Measurements from ENCODE around the gene OR2M2.

OR2M2 gene

DNA sequence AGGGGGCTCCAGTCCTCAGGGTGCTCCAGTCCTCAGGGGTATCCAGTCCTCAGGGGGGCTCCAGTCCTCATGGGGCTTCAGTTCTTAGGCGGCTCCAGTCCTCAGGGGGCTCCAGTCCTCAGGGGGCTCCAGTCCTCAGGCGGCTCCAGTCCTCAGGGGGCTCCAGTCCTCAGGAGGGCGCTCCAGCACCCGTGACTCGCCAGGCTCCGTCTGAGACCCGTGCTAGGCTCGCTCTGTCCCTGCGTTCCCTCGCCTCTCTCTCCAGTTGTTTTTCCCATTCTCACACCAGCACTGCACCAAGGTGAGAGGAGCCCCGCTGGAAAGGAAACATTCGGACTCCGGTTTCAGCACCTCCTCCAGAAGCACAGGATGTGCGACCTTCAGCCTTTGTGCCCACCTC, 9.4 kb upstream of the OR2M2 start:
- Histone ChIP-seq H3K4me1 (ENCODE audit: control insufficient read depth in 1 of 2, insufficient read depth in 2 of 2, low read length in 2 of 2) (no peaks in the 10 kb centered on the region), H3K27me3 (ENCODE audit: control insufficient read depth in 1 of 2, insufficient read depth in 2 of 2, low read length in 2 of 2) (no peaks in the 10 kb centered on the region), H3K9ac (ENCODE audit: low read depth in 1 of 2, low read length in 2 of 2) (no peak overlapping the region), H3K27ac (ENCODE audit: low read depth, low read length) (no peak overlapping the region), H3K36me3 (ENCODE audit: control insufficient read depth in 1 of 2, insufficient read depth in 2 of 2, low read length in 2 of 2) (no peaks in the 10 kb centered on the region), H3K9me3 (ENCODE audit: control insufficient read depth in 1 of 2, low read length in 2 of 2) (peaks cover 0 to 8% of the 10 kb centered on the region in 2 donors), H3K4me3 (ENCODE audit: low read depth in 1 of 2, low read length in 2 of 2) (no peak overlapping the region)

DNA sequence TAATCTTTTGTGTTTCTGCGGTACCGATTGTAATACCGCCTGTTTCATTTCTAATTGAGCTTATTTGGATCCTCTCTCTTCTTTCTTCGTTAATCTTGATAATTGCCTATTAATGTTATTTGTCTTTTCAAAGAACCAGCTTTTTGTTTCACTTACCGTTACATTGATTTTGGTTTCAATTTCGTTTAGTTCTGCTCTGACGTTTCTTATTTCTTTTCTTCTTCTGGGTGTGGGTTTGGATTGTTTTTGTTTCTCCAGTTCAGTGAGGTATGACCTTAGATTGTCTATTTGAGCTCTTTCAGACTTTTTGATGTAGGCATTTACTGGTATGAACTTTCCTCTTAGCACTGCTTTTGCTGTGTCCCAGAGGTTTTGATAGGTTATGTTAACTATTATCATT, 9.4 kb downstream of the OR2M2 start:
- H3K9ac ChIP-seq (ENCODE audit: low read depth in 1 of 2, low read length in 2 of 2): no peak overlapping the region
- H3K36me3 ChIP-seq (ENCODE audit: control insufficient read depth in 1 of 2, insufficient read depth in 2 of 2, low read length in 2 of 2): no peaks in the 10 kb centered on the region
- H3K4me3 ChIP-seq (ENCODE audit: low read depth in 1 of 2, low read length in 2 of 2): no peak overlapping the region
- no peaks in the 10 kb centered on the region for H3K4me1 ChIP-seq (ENCODE audit: control insufficient read depth in 1 of 2, insufficient read depth in 2 of 2, low read length in 2 of 2)
- no peak overlapping the region for H3K27ac ChIP-seq (ENCODE audit: low read depth, low read length)
- H3K27me3 ChIP-seq (ENCODE audit: control insufficient read depth in 1 of 2, insufficient read depth in 2 of 2, low read length in 2 of 2): no peaks in the 10 kb centered on the region
- peaks cover 0 to 10% of the 10 kb centered on the region in 2 donors for H3K9me3 ChIP-seq (ENCODE audit: control insufficient read depth in 1 of 2, low read length in 2 of 2)

DNA sequence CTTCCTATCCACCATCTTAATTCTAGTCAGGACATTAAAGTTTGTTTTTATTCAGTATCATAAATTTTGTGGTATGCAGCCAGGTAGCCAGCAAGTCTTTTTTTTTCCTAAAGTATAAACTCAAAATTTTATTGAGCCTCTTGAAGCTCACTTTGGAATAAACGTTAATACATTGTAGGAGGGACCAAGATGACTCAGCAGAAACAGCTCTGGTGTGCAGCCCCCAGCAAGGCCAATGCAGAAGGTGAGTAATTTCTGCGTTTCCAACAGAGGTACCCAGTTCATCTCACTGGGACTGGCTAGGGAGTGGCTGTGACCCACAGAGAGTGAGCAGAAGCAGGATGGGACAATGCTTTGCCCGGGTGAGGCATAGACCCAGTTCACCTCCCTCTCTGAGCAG, 12.7 kb downstream of the OR2M2 start:
- Histone ChIP-seq H3K27ac (ENCODE audit: low read depth, low read length) (no peak overlapping the region), H3K9ac (ENCODE audit: low read depth in 1 of 2, low read length in 2 of 2) (no peak overlapping the region), H3K36me3 (ENCODE audit: control insufficient read depth in 1 of 2, insufficient read depth in 2 of 2, low read length in 2 of 2) (no peaks in the 10 kb centered on the region), H3K9me3 (ENCODE audit: control insufficient read depth in 1 of 2, low read length in 2 of 2) (peaks cover 4 to 10% of the 10 kb centered on the region in 2 donors), H3K27me3 (ENCODE audit: control insufficient read depth in 1 of 2, insufficient read depth in 2 of 2, low read length in 2 of 2) (no peaks in the 10 kb centered on the region), H3K4me3 (ENCODE audit: low read depth in 1 of 2, low read length in 2 of 2) (no peak overlapping the region), H3K4me1 (ENCODE audit: control insufficient read depth in 1 of 2, insufficient read depth in 2 of 2, low read length in 2 of 2) (no peaks in the 10 kb centered on the region)

DNA sequence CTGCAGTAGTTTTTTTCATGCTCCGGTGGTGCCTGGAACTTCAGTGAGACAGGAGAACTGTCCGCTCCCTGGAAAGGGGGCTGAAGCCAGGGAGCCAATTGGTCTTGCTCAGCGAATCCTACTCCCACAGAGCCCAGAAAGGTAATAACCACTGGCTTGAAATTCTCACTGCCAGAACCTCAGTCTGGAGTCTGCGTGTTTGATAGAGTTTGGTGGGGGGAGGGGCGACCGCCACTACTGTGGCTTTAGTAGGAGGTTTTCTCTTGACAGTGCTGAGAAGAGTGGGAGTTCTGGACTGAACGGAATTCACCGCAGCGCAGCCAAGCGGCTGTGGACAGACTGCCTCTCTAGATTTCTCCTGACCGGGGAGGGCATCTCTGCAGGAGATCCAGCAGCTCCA, 14.4 kb downstream of the OR2M2 start:
- Histone ChIP-seq H3K9me3 (ENCODE audit: control insufficient read depth in 1 of 2, low read length in 2 of 2) (peaks cover 4 to 10% of the 10 kb centered on the region in 2 donors), H3K27me3 (ENCODE audit: control insufficient read depth in 1 of 2, insufficient read depth in 2 of 2, low read length in 2 of 2) (no peaks in the 10 kb centered on the region), H3K4me3 (ENCODE audit: low read depth in 1 of 2, low read length in 2 of 2) (no peak overlapping the region), H3K36me3 (ENCODE audit: control insufficient read depth in 1 of 2, insufficient read depth in 2 of 2, low read length in 2 of 2) (no peaks in the 10 kb centered on the region), H3K4me1 (ENCODE audit: control insufficient read depth in 1 of 2, insufficient read depth in 2 of 2, low read length in 2 of 2) (no peaks in the 10 kb centered on the region), H3K27ac (ENCODE audit: low read depth, low read length) (no peak overlapping the region), H3K9ac (ENCODE audit: low read depth in 1 of 2, low read length in 2 of 2) (no peak overlapping the region)

DNA sequence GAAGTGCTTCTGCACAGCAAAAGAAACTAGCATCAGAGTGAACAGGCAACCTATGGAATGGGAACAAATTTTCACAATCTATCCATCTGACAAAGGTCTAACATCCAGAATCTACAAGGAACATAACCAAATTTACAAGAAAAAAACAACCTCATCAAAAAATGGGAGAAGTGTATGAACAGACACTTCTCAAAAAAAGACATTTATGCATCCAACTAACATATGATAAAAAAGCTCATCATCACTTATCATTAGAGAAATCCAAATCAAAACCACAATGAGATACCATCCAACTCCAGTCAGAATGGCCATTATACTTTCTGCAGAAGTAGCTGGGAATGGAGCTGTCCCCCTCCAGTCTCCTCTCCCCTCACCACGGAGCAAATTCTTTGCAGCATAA, 19.5 kb downstream of the OR2M2 start:
- Histone ChIP-seq H3K27me3 (ENCODE audit: control insufficient read depth in 1 of 2, insufficient read depth in 2 of 2, low read length in 2 of 2) (no peaks in the 10 kb centered on the region), H3K4me1 (ENCODE audit: control insufficient read depth in 1 of 2, insufficient read depth in 2 of 2, low read length in 2 of 2) (no peaks in the 10 kb centered on the region)

DNA sequence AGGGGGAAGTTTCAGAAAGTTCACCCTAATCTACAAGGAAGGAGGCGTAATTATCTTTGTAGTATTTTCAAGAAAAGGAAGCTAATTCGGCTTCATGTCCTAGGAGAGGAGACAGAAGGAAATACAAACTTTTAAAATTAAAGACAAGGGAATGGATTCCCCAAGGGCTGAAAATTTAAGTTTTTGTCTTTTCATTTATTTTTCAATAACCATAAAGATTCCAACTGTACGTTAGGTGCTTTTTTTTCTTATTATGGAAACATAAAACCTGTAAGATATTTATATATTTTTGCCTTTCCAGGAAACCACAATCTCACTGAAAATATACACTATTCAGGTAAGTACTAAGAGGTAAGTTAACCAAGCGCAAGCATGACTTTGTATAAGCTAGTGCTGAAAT, 22.3 kb downstream of the OR2M2 start, which contains the start of gene OR2M3:
OR2M3 (plus strand) TSS at position 301 of the 400 bp plus-strand sequence. CDS start 5,803 bp downstream, outside the sequence.
- no peak within 1 kb of the TSS for H3K9ac ChIP-seq (ENCODE audit: low read depth in 1 of 2, low read length in 2 of 2)
- no peak within 1 kb of the TSS for H3K27ac ChIP-seq (ENCODE audit: low read depth, low read length)
- H3K4me3 ChIP-seq (ENCODE audit: low read depth in 1 of 2, low read length in 2 of 2): no peak within 1 kb of the TSS
- no peaks in the 10 kb centered on the region for H3K4me1 ChIP-seq (ENCODE audit: control insufficient read depth in 1 of 2, insufficient read depth in 2 of 2, low read length in 2 of 2)
- no peaks in the 10 kb centered on the region for H3K27me3 ChIP-seq (ENCODE audit: control insufficient read depth in 1 of 2, insufficient read depth in 2 of 2, low read length in 2 of 2)
- peaks cover 0 to 2% of the 10 kb centered on the region in 2 donors for H3K9me3 ChIP-seq (ENCODE audit: control insufficient read depth in 1 of 2, low read length in 2 of 2)
- H3K36me3 ChIP-seq (ENCODE audit: control insufficient read depth in 1 of 2, insufficient read depth in 2 of 2, low read length in 2 of 2): no peaks in the 10 kb centered on the region

More for the DNA sequence above, 19.5 kb downstream of the OR2M2 start:
- no peak overlapping the region for H3K9ac ChIP-seq (ENCODE audit: low read depth in 1 of 2, low read length in 2 of 2)
- H3K36me3 ChIP-seq (ENCODE audit: control insufficient read depth in 1 of 2, insufficient read depth in 2 of 2, low read length in 2 of 2): no peaks in the 10 kb centered on the region
- H3K4me3 ChIP-seq (ENCODE audit: low read depth in 1 of 2, low read length in 2 of 2): no peak overlapping the region
- H3K27ac ChIP-seq (ENCODE audit: low read depth, low read length): no peak overlapping the region
- H3K9me3 ChIP-seq (ENCODE audit: control insufficient read depth in 1 of 2, low read length in 2 of 2): peaks cover 0 to 7% of the 10 kb centered on the region in 2 donors

DNA sequence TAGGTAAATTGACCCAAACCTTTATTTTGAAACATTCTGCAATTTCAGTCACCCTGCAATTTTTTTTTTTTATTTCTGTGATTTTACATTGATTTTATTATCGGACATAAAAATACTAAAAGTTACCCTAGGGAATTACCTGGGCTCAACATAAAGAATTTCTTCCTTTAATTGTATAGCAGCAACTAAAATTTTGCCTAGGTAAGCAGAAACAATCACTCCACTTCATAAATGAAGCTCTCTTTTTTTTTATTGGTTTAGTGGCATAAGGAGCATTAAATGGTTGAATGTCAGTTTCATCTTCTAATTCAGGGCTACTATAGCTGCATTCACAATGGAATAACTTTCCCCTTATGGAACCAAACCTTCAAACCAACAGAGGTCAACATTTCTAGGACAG, 41.3 kb downstream of the OR2M2 start:
- Histone ChIP-seq H3K4me1 (ENCODE audit: control insufficient read depth in 1 of 2, insufficient read depth in 2 of 2, low read length in 2 of 2) (no peaks in the 10 kb centered on the region), H3K9me3 (ENCODE audit: control insufficient read depth in 1 of 2, low read length in 2 of 2) (peaks cover 4 to 8% of the 10 kb centered on the region in 2 donors), H3K27me3 (ENCODE audit: control insufficient read depth in 1 of 2, insufficient read depth in 2 of 2, low read length in 2 of 2) (no peaks in the 10 kb centered on the region), H3K36me3 (ENCODE audit: control insufficient read depth in 1 of 2, insufficient read depth in 2 of 2, low read length in 2 of 2) (no peaks in the 10 kb centered on the region), H3K9ac (ENCODE audit: low read depth in 1 of 2, low read length in 2 of 2) (no peak overlapping the region), H3K27ac (ENCODE audit: low read depth, low read length) (no peak overlapping the region), H3K4me3 (ENCODE audit: low read depth in 1 of 2, low read length in 2 of 2) (no peak overlapping the region)

DNA sequence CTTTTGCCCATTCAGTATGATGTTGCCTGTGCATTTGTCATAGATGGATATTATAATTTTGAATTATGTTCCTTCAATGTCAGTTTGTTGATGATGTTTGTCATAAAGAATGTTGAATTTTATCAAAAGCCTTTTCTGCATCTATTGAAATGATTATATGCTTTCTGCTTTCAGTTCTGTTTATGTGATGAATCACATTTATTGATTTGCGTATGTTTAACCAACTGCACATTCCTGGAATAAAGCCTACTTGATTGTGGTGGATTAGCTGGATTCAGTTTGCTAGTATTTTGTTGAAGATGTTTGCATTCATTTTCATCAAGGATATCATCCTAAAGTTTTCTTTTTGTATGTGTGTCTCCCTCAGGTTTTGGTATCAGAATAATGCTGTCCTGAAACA, 50.9 kb downstream of the OR2M2 start:
- Histone ChIP-seq H3K4me1 (ENCODE audit: control insufficient read depth in 1 of 2, insufficient read depth in 2 of 2, low read length in 2 of 2) (no peaks in the 10 kb centered on the region), H3K27me3 (ENCODE audit: control insufficient read depth in 1 of 2, insufficient read depth in 2 of 2, low read length in 2 of 2) (no peaks in the 10 kb centered on the region), H3K9me3 (ENCODE audit: control insufficient read depth in 1 of 2, low read length in 2 of 2) (peaks cover 13% of the 10 kb centered on the region in 2 donors), H3K4me3 (ENCODE audit: low read depth in 1 of 2, low read length in 2 of 2) (no peak overlapping the region), H3K36me3 (ENCODE audit: control insufficient read depth in 1 of 2, insufficient read depth in 2 of 2, low read length in 2 of 2) (no peaks in the 10 kb centered on the region), H3K9ac (ENCODE audit: low read depth in 1 of 2, low read length in 2 of 2) (no peak overlapping the region), H3K27ac (ENCODE audit: low read depth, low read length) (no peak overlapping the region)

DNA sequence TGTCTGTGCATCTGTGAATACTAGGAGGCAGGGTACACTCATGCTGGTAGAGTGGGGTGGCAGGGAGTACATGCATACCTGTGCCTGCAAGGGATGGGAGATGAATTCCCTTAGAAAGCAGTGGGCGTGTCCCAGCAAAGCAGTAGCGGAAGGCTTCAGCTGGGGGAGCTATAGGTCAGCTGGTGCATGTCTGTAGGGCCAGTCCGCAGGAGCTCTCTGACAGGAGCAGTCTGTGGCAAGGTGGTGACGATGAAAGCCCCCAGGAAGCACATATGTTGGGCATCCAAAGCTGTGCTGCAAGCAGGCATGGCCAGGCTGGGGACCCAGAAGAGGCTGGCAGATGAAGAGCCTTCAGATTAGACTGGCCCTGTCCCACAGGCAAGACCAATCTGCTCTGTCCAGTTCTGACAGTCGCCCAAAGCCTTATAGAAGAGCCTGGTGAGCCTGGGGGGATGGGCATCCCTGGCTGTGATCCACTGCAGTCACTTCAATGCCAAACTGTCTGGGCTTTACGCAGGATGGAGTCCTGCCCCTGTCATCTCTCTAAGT, 54.8 kb downstream of the OR2M2 start:
- Histone ChIP-seq H3K27ac (ENCODE audit: low read depth, low read length) (no peak overlapping the region), H3K27me3 (ENCODE audit: control insufficient read depth in 1 of 2, insufficient read depth in 2 of 2, low read length in 2 of 2) (no peaks in the 10 kb centered on the region), H3K36me3 (ENCODE audit: control insufficient read depth in 1 of 2, insufficient read depth in 2 of 2, low read length in 2 of 2) (no peaks in the 10 kb centered on the region), H3K9me3 (ENCODE audit: control insufficient read depth in 1 of 2, low read length in 2 of 2) (peaks cover 9 to 13% of the 10 kb centered on the region in 2 donors), H3K4me3 (ENCODE audit: low read depth in 1 of 2, low read length in 2 of 2) (no peak overlapping the region), H3K4me1 (ENCODE audit: control insufficient read depth in 1 of 2, insufficient read depth in 2 of 2, low read length in 2 of 2) (no peaks in the 10 kb centered on the region), H3K9ac (ENCODE audit: low read depth in 1 of 2, low read length in 2 of 2) (no peak overlapping the region)

All from duodenal mucosa (tissue), 2 donors.